Suprapubic skin (tissue), 3 donors: ENCODE data around the gene CHKB.
"Not testable (repeated sequence)": the region's sequence is repeated elsewhere in the genome, so short reads cannot be mapped to it uniquely, and the experiment has no call there.

Source experiments
- POLR2A ChIP-seq, 2 donors: fragments of 450-650 bp; IDR thresholded peaks; one replicate each; pipeline ENCODE4 v1.6.1; 2017; ENCODE audit warnings: antibody characterized with exemption in 2 of 2, mild to moderate bottlenecking in 2 of 2, moderate library complexity in 2 of 2
- TF ChIP-seq, protein P1 (sequence below), 2 donors: fragments of 200-600 bp in 1 of 2; fragments of 450-650 bp in 1 of 2; sonication (generic) in 1 of 2; IDR thresholded peaks; one replicate each; pipeline ENCODE4 v1.5.1; 2016 to 2019; ENCODE audit warnings: antibody characterized with exemption in 2 of 2, mild to moderate bottlenecking in 1 of 2, moderate library complexity in 1 of 2

GRCh38 chr22:50541667-50542026 is 41.0 kb downstream of the CHKB start:
- not testable (repeated sequence) for TF ChIP-seq POLR2A (IDR thresholded peaks at IDR 0.05)
- TF ChIP-seq, protein P1, sequence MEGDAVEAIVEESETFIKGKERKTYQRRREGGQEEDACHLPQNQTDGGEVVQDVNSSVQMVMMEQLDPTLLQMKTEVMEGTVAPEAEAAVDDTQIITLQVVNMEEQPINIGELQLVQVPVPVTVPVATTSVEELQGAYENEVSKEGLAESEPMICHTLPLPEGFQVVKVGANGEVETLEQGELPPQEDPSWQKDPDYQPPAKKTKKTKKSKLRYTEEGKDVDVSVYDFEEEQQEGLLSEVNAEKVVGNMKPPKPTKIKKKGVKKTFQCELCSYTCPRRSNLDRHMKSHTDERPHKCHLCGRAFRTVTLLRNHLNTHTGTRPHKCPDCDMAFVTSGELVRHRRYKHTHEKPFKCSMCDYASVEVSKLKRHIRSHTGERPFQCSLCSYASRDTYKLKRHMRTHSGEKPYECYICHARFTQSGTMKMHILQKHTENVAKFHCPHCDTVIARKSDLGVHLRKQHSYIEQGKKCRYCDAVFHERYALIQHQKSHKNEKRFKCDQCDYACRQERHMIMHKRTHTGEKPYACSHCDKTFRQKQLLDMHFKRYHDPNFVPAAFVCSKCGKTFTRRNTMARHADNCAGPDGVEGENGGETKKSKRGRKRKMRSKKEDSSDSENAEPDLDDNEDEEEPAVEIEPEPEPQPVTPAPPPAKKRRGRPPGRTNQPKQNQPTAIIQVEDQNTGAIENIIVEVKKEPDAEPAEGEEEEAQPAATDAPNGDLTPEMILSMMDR (IDR thresholded peaks at IDR 0.05) = not testable (repeated sequence)
